Lower leg skin (tissue), 3 donors: ENCODE data around the gene CCDC90B.

Experiments used
- POLR2A ChIP-seq, 2 donors: fragments of 450-650 bp; IDR thresholded peaks; one replicate each; pipeline ENCODE4 v1.6.1; 2016 to 2017; ENCODE audit warnings: antibody characterized with exemption in 2 of 2, mild to moderate bottlenecking in 1 of 2, moderate library complexity in 1 of 2
- TF ChIP-seq, protein P1 (sequence below), 3 donors: fragments of 450-650 bp; IDR thresholded peaks; one replicate each; pipeline ENCODE4 v1.5.1; 2016; ENCODE audit warnings: antibody characterized with exemption in 3 of 3, mild to moderate bottlenecking in 3 of 3, moderate library complexity in 2 of 3

- TF ChIP-seq, protein P1, sequence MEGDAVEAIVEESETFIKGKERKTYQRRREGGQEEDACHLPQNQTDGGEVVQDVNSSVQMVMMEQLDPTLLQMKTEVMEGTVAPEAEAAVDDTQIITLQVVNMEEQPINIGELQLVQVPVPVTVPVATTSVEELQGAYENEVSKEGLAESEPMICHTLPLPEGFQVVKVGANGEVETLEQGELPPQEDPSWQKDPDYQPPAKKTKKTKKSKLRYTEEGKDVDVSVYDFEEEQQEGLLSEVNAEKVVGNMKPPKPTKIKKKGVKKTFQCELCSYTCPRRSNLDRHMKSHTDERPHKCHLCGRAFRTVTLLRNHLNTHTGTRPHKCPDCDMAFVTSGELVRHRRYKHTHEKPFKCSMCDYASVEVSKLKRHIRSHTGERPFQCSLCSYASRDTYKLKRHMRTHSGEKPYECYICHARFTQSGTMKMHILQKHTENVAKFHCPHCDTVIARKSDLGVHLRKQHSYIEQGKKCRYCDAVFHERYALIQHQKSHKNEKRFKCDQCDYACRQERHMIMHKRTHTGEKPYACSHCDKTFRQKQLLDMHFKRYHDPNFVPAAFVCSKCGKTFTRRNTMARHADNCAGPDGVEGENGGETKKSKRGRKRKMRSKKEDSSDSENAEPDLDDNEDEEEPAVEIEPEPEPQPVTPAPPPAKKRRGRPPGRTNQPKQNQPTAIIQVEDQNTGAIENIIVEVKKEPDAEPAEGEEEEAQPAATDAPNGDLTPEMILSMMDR (IDR thresholded peaks at IDR 0.05) = no peak
- TF ChIP-seq POLR2A (IDR thresholded peaks at IDR 0.05) = no peak
Observed at GRCh38 chr11:83280256-83280655, 5.9 kb downstream of the CCDC90B start.
